HG03432 (cell line): ENCODE measurements around the gene RPS19BP1.

Experiments
- ATAC-seq: cut with Tn5 transposase; IDR thresholded peaks from one replicate; pipeline ENCODE4 v1.9.1; 2021; ENCODE audit warnings: mild to moderate bottlenecking, moderate library complexity; ENCODE audit not compliant: unreplicated experiment

Gene RPS19BP1

GRCh38 chr22:39490966-39491680 lies 41.4 kb downstream of the RPS19BP1 start:
- no peak for ATAC-seq

GRCh38 chr22:39490135-39490798 lies 42.3 kb downstream of the RPS19BP1 start:
- peak; percentile 71 for ATAC-seq

GRCh38 chr22:39489094-39490068 lies 43.2 kb downstream of the RPS19BP1 start:
- ATAC-seq = no peak

- ATAC-seq = no peak
Measured at GRCh38 chr22:39488563-39489083, 43.9 kb downstream of the RPS19BP1 start.

GRCh38 chr22:39487826-39488520 lies 44.6 kb downstream of the RPS19BP1 start:
- ATAC-seq = no peak

GRCh38 chr22:39486951-39487825 lies 45.4 kb downstream of the RPS19BP1 start:
- ATAC-seq = no peak

GRCh38 chr22:39482768-39483167 lies 49.8 kb downstream of the RPS19BP1 start:
- no peak for ATAC-seq

- no peak for ATAC-seq
Measured at GRCh38 chr22:39481595-39481994, 51.0 kb downstream of the RPS19BP1 start.

GRCh38 chr22:39481054-39481453 lies 51.5 kb downstream of the RPS19BP1 start:
- ATAC-seq = no peak

GRCh38 chr22:39480557-39480956 lies 52.0 kb downstream of the RPS19BP1 start:
- no peak for ATAC-seq

GRCh38 chr22:39479254-39479653 lies 53.3 kb downstream of the RPS19BP1 start:
- ATAC-seq = no peak
